IMR-90 (cell line): ENCODE results near the gene TCAP. TPM values are rescaled to one million over a fixed set of nuclear protein-coding genes. Genes with fewer than 3 reads are reported as not detected.

ENCODE experiments used
- ATAC-seq: fragments of 200-7000 bp; cut with Tn5 transposase; 2 replicates; pipeline ENCODE4 v1.9.1; 2020; ENCODE audit warnings: low read depth, mild to moderate bottlenecking, moderate library complexity
- BruUV-seq: library from RNA; stranded (reverse); fragments of 400-500 nt; replicated peaks from 2 replicates; lab custom pipeline; 2021; lab: Mats Ljungman, UMichigan
- CTCF ChIA-PET: fragments of 300-600 bp; formaldehyde crosslinking; extraction: SDS; loops from one replicate; lab custom pipeline; 2021; ENCODE audit warnings: antibody characterized with exemption; lab: Yijun Ruan, JAX
- POLR2A ChIA-PET: fragments of 300-600 bp; sonication (Branson Sonifier 250); formaldehyde crosslinking; loops from one replicate; lab custom pipeline; 2022; ENCODE audit warnings: antibody characterized with exemption; ENCODE audit not compliant: unreplicated experiment; lab: Charles Lee
- DNase-seq: peaks from one replicate; pipeline ENCODE4 v3.0.0; 2013
- H2AFZ ChIP-seq: replicated peaks from 2 replicates; pipeline ENCODE3; 2013; ENCODE audit warnings: low read length, mild to moderate bottlenecking; ENCODE audit not compliant: poor library complexity
- H2AK5ac ChIP-seq: 2 replicates; pipeline ENCODE4 v1.6.1; 2013; ENCODE audit warnings: low read depth, low read length, inconsistent platforms
- H2AK9ac ChIP-seq: replicated peaks from 2 replicates; pipeline ENCODE3; 2013; ENCODE audit warnings: mild to moderate bottlenecking, low read depth, low read length, moderate library complexity; ENCODE audit not compliant: poor library complexity
- H2BK120ac ChIP-seq: 2 replicates; pipeline ENCODE4 v1.6.1; 2013; ENCODE audit warnings: low read depth, low read length, inconsistent platforms
- H2BK15ac ChIP-seq: 3 replicates; pipeline ENCODE4 v1.6.1; 2013; ENCODE audit warnings: low read depth, low read length, inconsistent platforms
- H2BK20ac ChIP-seq: 2 replicates; pipeline ENCODE4 v1.6.1; 2013; ENCODE audit warnings: low read depth, mild to moderate bottlenecking, inconsistent platforms, low read length, moderate library complexity
- H2BK5ac ChIP-seq: 2 replicates; pipeline ENCODE4 v1.6.1; 2013; ENCODE audit warnings: mild to moderate bottlenecking, low read depth, low read length, inconsistent platforms; ENCODE audit not compliant: poor library complexity, severe bottlenecking
- H3K14ac ChIP-seq: replicated peaks from 2 replicates; pipeline ENCODE4 v1.6.1; 2013; ENCODE audit warnings: low read depth, low read length, inconsistent platforms
- H3K18ac ChIP-seq: 2 replicates; pipeline ENCODE4 v1.6.1; 2013; ENCODE audit warnings: low read depth, low read length, control low read depth
- H3K23ac ChIP-seq: 2 replicates; pipeline ENCODE4 v1.6.1; 2013; ENCODE audit warnings: low read depth, low read length, inconsistent platforms
- H3K27ac ChIP-seq: 2 replicates; pipeline ENCODE4 v1.5.1; 2013; ENCODE audit warnings: mild to moderate bottlenecking, control low read depth, low read length; ENCODE audit not compliant: insufficient read depth
- H3K27me3 ChIP-seq: 2 replicates; pipeline ENCODE4 v1.6.1; 2013; ENCODE audit warnings: low read length; ENCODE audit not compliant: control insufficient read depth, insufficient read depth
- H3K36me3 ChIP-seq: 2 replicates; pipeline ENCODE4 v1.6.1; 2013; ENCODE audit warnings: low read length, mixed read lengths; ENCODE audit not compliant: control insufficient read depth, insufficient read depth
- H3K4ac ChIP-seq: 2 replicates; pipeline ENCODE4 v1.6.1; 2013; ENCODE audit warnings: low read depth, low read length, inconsistent platforms
- H3K4me1 ChIP-seq: 2 replicates; pipeline ENCODE4 v1.6.1; 2013; ENCODE audit warnings: low read length, mixed read lengths; ENCODE audit not compliant: control insufficient read depth, insufficient read depth
- H3K4me2 ChIP-seq: 2 replicates; pipeline ENCODE4 v1.6.1; 2013; ENCODE audit warnings: low read depth, mild to moderate bottlenecking, control low read depth, low read length, moderate library complexity
- H3K4me3 ChIP-seq: 2 replicates; pipeline ENCODE4 v1.5.1; 2013; ENCODE audit warnings: low read depth, mild to moderate bottlenecking, control low read depth, low read length, moderate library complexity; ENCODE audit not compliant: insufficient read depth
- H3K56ac ChIP-seq: 2 replicates; pipeline ENCODE4 v1.6.1; 2013; ENCODE audit warnings: low read length, inconsistent platforms; ENCODE audit not compliant: insufficient read depth; ENCODE audit errors: extremely low read depth
- H3K79me1 ChIP-seq, 2 experiments: 2 replicates each; pipeline ENCODE4 v1.6.1; 2013; ENCODE audit warnings: low read length in 2 of 2, inconsistent platforms in 1 of 2, low read depth in 1 of 2
- H3K9ac ChIP-seq: 2 replicates; pipeline ENCODE4 v1.6.1; 2013; ENCODE audit warnings: low read depth, low read length, control low read depth
- H3K9me1 ChIP-seq: 2 replicates; pipeline ENCODE4 v1.6.1; 2013; ENCODE audit warnings: low read length, inconsistent platforms; ENCODE audit not compliant: insufficient read depth
- H3K9me3 ChIP-seq: 2 replicates; pipeline ENCODE4 v1.6.1; 2013; ENCODE audit warnings: low read length; ENCODE audit not compliant: control insufficient read depth, insufficient read depth
- H4K20me1 ChIP-seq: 2 replicates; pipeline ENCODE4 v1.6.1; 2013; ENCODE audit warnings: low read length, inconsistent platforms; ENCODE audit not compliant: insufficient read depth
- H4K5ac ChIP-seq: 2 replicates; pipeline ENCODE4 v1.6.1; 2013; ENCODE audit warnings: mild to moderate bottlenecking, low read depth, low read length, control low read depth
- H4K8ac ChIP-seq, 2 experiments: 2 replicates each; pipeline ENCODE4 v1.6.1; 2013; ENCODE audit warnings: low read depth in 2 of 2, low read length in 2 of 2, control low read depth in 1 of 2, inconsistent platforms in 1 of 2
- H4K91ac ChIP-seq: 2 replicates; pipeline ENCODE4 v1.6.1; 2013; ENCODE audit warnings: low read depth, low read length, inconsistent platforms; ENCODE audit not compliant: insufficient read depth
- CEBPB ChIP-seq: IDR thresholded peaks from 2 replicates; pipeline ENCODE4 v1.6.1; 2012; ENCODE audit warnings: low read depth, low read length, improper control_type of control experiment
- CHD1 ChIP-seq: IDR thresholded peaks from 2 replicates; pipeline ENCODE4 v1.6.1; 2012; ENCODE audit warnings: low read depth, low read length, improper control_type of control experiment
- CTCF ChIP-seq: conservative IDR thresholded peaks from 2 replicates; pipeline ENCODE4 v1.5.1; 2012; ENCODE audit warnings: mild to moderate bottlenecking, low read depth, low read length, improper control_type of control experiment
- MAZ ChIP-seq: IDR thresholded peaks from 2 replicates; pipeline ENCODE4 v1.6.1; 2012; ENCODE audit warnings: low read depth, mild to moderate bottlenecking, low read length, improper control_type of control experiment, moderate library complexity, borderline replicate concordance
- NFE2L2 ChIP-seq: fragments of 150-350 bp; IDR thresholded peaks from 2 replicates; pipeline ENCODE4 v1.6.1; 2016; ENCODE audit warnings: low read depth, mild to moderate bottlenecking, low read length
- POLR2A ChIP-seq: IDR thresholded peaks from 2 replicates; pipeline ENCODE4 v1.6.1; 2012; ENCODE audit warnings: mild to moderate bottlenecking, low read depth, low read length
- SMC3 ChIP-seq: fragments of 150-350 bp; IDR thresholded peaks from 2 replicates; pipeline ENCODE4 v1.6.1; 2016; ENCODE audit warnings: low read depth, mild to moderate bottlenecking, antibody characterized with exemption, low read length, moderate library complexity
- WGBS, 2 experiments: methylation state at CpG; one replicate each; pipeline versions ENCODE4 v1.1.5 to v1.1.7; 2013; ENCODE audit warnings: missing lambda C conversion rate in 2 of 2; ENCODE audit not compliant: insufficient read length in 1 of 2; ENCODE audit errors: extremely low coverage in 2 of 2; 5-methylcytosine and 5-hydroxymethylcytosine counted together
- dilution Hi-C: fragments of 300-500 bp; cut with HindIII; formaldehyde crosslinking; loops from one replicate; pipeline ENCODE4 v1.14.3; 2018; ENCODE audit warnings: low sequenced_read_pairs; ENCODE audit not compliant: unreplicated experiment
- in situ Hi-C: fragments of 300-500 bp; cut with MboI; formaldehyde crosslinking; loops from 3 replicates; pipeline ENCODE4 v1.14.3; 2019; ENCODE audit warnings: low sequenced_read_pairs, inconsistent platforms, mixed read lengths
- intact Hi-C: fragments of 100-400 bp; cut with micrococcal nuclease; formaldehyde crosslinking; loops from 2 replicates; pipeline ENCODE4 v1.10.0; 2022
- polyA plus RNA-seq, 3 experiments: library from polyadenylated mRNA; depleted of rRNA; stranded (reverse); fragments of >200 nt; gene quantifications; 2 replicates each; pipeline ENCODE4 v1.2.3, GENCODE V29; 2012; ENCODE audit warnings: low replicate concordance in 1 of 3
- total RNA-seq: library from RNA; depleted of rRNA; stranded (reverse); fragments of >200 nt; gene quantifications from 2 replicates; pipeline ENCODE4 v1.2.3, GENCODE V29; 2012
- TF ChIP-seq, protein P1 (sequence below): fragments of 150-350 bp; IDR thresholded peaks from 2 replicates; pipeline ENCODE4 v1.6.1; 2017; ENCODE audit warnings: mild to moderate bottlenecking, antibody characterized with exemption, low read length, low read depth

TCAP gene
- total and polyA plus RNA-seq, 2 of the 4 experiments (the other 2 are of a cell fraction): under 0.01 to 0.21 TPM

DNA sequence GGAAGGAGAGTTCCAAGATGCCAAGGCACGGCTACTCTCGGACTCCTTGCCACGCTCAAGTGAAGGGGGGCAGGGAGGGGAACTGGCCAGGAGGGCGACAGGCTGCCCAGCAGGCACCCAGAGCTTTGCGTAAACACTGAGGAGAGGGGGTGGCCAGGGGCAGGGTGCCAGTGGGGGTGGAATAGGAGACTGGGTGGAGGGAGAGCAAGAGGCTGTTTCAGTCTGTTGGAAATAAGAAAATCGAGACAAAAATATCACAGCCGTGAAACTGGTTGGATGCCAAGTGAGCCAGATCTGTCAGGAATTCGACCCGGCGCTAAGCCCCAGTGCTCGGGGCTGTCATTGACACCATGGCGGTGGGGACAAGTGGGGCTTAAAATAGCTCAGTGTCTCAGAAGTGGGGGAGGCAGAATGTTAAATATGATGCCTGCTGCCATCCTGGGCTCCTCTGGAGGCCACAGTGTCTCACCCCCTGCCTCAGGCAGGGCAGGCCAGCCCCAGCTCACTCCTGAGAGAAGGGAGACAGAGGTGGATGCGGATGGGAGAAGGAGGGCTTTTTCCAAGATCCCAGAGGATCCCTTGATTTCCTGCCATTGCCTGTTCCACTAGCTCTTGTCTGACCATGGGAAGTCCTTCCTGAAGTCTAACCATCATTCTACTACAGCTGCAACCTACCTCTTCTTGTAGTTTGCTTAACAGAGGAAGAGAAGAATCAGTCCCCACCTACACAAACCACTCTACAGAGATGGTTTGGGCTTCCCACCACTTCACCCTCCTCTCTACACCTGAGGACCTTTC is 12.6 kb downstream of the TCAP start (continued):
- no peak for TF ChIP-seq MAZ

DNA sequence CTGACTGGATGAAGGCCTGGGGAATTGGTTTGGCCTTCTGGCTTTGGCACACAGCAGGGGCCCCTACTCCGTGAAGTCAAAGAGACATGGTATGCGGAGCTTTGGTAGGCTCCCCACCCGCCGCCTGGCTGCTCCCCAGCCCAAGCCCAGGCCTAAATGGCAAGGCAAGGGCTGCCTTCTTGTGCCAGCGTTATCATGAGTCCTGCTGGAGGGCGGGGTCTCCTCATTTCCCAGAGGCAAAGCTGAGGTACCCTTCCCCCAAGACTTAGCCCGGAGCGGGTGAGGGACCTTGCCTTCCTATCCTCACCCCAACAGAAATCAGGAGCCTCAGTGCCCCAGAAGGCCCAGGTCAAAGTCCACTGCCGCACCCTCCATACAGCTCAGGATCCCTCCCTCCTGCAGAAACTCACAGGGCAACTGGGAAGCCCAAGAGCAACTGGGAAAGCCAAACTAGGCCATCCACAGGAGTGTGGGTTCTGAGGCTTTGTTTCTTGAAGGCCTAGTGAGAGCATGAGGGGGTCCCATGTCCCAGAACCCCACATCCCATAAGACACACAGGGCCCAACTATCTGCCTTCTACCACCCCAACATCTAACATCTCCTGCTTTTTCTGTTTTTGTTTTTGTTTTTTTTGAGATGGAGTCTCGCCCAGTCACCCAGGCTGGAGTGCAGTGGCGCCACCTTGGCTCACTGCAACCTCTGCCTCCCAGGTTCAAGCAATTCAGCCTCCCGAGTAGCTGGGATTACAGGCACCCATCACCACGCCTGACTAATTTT is 13.4 kb downstream of the TCAP start:
- no peak overlapping the region for H2BK20ac ChIP-seq
- no peaks in the 10 kb centered on the region for H3K79me1 ChIP-seq
- H2BK120ac ChIP-seq: no peak overlapping the region
- H3K9me3 ChIP-seq: no peaks in the 10 kb centered on the region
- peaks cover 7% of the 10 kb centered on the region for H3K36me3 ChIP-seq
- H3K18ac ChIP-seq: no peak overlapping the region
- no peak overlapping the region for H2AK9ac ChIP-seq
- H3K56ac ChIP-seq: no peak overlapping the region
- no peak overlapping the region for H2AFZ ChIP-seq
- H3K4me2 ChIP-seq: no peak overlapping the region
- no peaks in the 10 kb centered on the region for H3K27me3 ChIP-seq
- no peak overlapping the region for H4K5ac ChIP-seq
- no peak overlapping the region for H2BK15ac ChIP-seq
- H3K23ac ChIP-seq: no peak overlapping the region
- no peak overlapping the region for H4K8ac ChIP-seq
- in situ Hi-C loops (no loop called here), intact Hi-C loops (no loop called here), dilution Hi-C loops (no loop called here)
- peaks cover 7% of the 10 kb centered on the region for H3K4me1 ChIP-seq
- WGBS, 2 experiments: 80% methylated on average over 5 of the region's 13 CpGs; no CpG with 5 or more reads in 1 of the 2 experiments
- BruUV-seq: no TSS peak
- no peak overlapping the region for H3K4me3 ChIP-seq
- H3K9ac ChIP-seq: no peak overlapping the region
- no peak overlapping the region for H3K4ac ChIP-seq
- no peak overlapping the region for H2AK5ac ChIP-seq
- DNase-seq (no peak), ATAC-seq (no peak)
- no peak overlapping the region for H3K27ac ChIP-seq
- CTCF ChIA-PET: interaction anchor here (0.6 kb wide), 1 partner anchor 107 kb away, joined by 3 read pairs; no protein-coding TSS in a partner anchor
- TF ChIP-seq CEBPB (no peak), CTCF (no peak), POLR2A (no peak), SMC3 (no peak), CHD1 (no peak), NFE2L2 (no peak)
- TF ChIP-seq, protein P1, sequence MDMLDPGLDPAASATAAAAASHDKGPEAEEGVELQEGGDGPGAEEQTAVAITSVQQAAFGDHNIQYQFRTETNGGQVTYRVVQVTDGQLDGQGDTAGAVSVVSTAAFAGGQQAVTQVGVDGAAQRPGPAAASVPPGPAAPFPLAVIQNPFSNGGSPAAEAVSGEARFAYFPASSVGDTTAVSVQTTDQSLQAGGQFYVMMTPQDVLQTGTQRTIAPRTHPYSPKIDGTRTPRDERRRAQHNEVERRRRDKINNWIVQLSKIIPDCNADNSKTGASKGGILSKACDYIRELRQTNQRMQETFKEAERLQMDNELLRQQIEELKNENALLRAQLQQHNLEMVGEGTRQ: no peak
- H3K14ac ChIP-seq: no peak overlapping the region
- POLR2A ChIA-PET: no interaction called here
- no peak overlapping the region for H4K91ac ChIP-seq
- no peaks in the 10 kb centered on the region for H4K20me1 ChIP-seq
- no peak overlapping the region for H2BK5ac ChIP-seq
- peaks cover 7% of the 10 kb centered on the region; the same call in 1 of the 2 replicates for H3K9me1 ChIP-seq
